Fibroblast of lung (primary cell): ENCODE results near the gene GADL1. TPM values are rescaled to one million over a fixed set of nuclear protein-coding genes. Genes with fewer than 3 reads are reported as not detected.

Experiments used
- DNase-seq, 2 donors: peaks; one replicate each; pipeline versions ENCODE4 v3.0.0 to v3.0.0-alpha.2; 2010; ENCODE audit warnings: low read depth in 2 of 2
- H2AFZ ChIP-seq: 2 replicates; pipeline ENCODE4 v1.5.1; 2012; ENCODE audit warnings: low read length, control low read depth, inconsistent platforms
- H3K27ac ChIP-seq: 2 replicates; pipeline ENCODE4 v1.5.1; 2011; ENCODE audit warnings: low read length, control low read depth; ENCODE audit not compliant: insufficient read depth
- H3K27me3 ChIP-seq: 2 replicates; pipeline ENCODE4 v1.5.1; 2011; ENCODE audit warnings: mild to moderate bottlenecking, low read length; ENCODE audit not compliant: control insufficient read depth, insufficient read depth
- H3K36me3 ChIP-seq: 2 replicates; pipeline ENCODE4 v1.5.1; 2011; ENCODE audit warnings: low read length; ENCODE audit not compliant: control insufficient read depth, insufficient read depth
- H3K4me1 ChIP-seq: 2 replicates; pipeline ENCODE4 v1.5.1; 2011; ENCODE audit warnings: low read length; ENCODE audit not compliant: control insufficient read depth, insufficient read depth; ENCODE audit errors: extremely low read depth
- H3K4me2 ChIP-seq: 2 replicates; pipeline ENCODE4 v1.5.1; 2011; ENCODE audit warnings: low read length, control low read depth; ENCODE audit not compliant: insufficient read depth; ENCODE audit errors: extremely low read depth
- H3K4me3 ChIP-seq, 4 experiments: fragments of 200-600 bp in 1 of 4; sonication (generic) in 1 of 4; replicated peaks in 1 of 4; 2 replicates each; pipeline ENCODE4 v1.5.1; 2011 to 2016; ENCODE audit warnings: low read length in 4 of 4, low read depth in 3 of 4, mild to moderate bottlenecking in 3 of 4, control low read depth in 2 of 4, inconsistent platforms in 1 of 4, mixed read lengths in 1 of 4; ENCODE audit not compliant: insufficient read depth in 1 of 4; ENCODE audit errors: control extremely low read depth in 1 of 4
- H3K79me2 ChIP-seq: 2 replicates; pipeline ENCODE4 v1.5.1; 2012; ENCODE audit warnings: mild to moderate bottlenecking, low read length, inconsistent platforms; ENCODE audit not compliant: control insufficient read depth, insufficient read depth
- H3K9ac ChIP-seq: 2 replicates; pipeline ENCODE4 v1.5.1; 2011; ENCODE audit warnings: mild to moderate bottlenecking, low read length, control low read depth; ENCODE audit not compliant: insufficient read depth
- H3K9me3 ChIP-seq: 2 replicates; pipeline ENCODE4 v1.5.1; 2012; ENCODE audit warnings: low read depth, low read length; ENCODE audit not compliant: control insufficient read depth, insufficient read depth
- H4K20me1 ChIP-seq: 2 replicates; pipeline ENCODE4 v1.5.1; 2011; ENCODE audit warnings: low read length; ENCODE audit not compliant: control insufficient read depth, insufficient read depth; ENCODE audit errors: extremely low read depth
- EZH2 ChIP-seq: IDR thresholded peaks from 2 replicates; pipeline ENCODE4 v1.5.1; 2012; ENCODE audit warnings: low read length, control low read depth, mild to moderate bottlenecking; ENCODE audit errors: missing control alignments
- polyA plus RNA-seq, 2 donors: library from polyadenylated mRNA; depleted of rRNA in 1 of 2; stranded (reverse) in 1 of 2; unstranded in 1 of 2; fragments of >200 nt; gene quantifications; 2 replicates each; pipeline ENCODE4 v1.2.1, GENCODE V29; 2011 to 2012; ENCODE audit warnings: missing spikeins in 1 of 2
- total RNA-seq: library from RNA; depleted of rRNA; stranded (reverse); fragments of >200 nt; gene quantifications from 2 replicates; pipeline ENCODE4 v1.2.1, GENCODE V29; 2014
- TF ChIP-seq, protein P1 (sequence below), 2 donors: IDR thresholded peaks in 1 of 2; conservative IDR thresholded peaks in 1 of 2; 1 replicate in 1 of 2; 2 replicates in 1 of 2; pipeline ENCODE4 v1.5.1; 2011 to 2012; ENCODE audit warnings: low read length in 2 of 2, control low read depth in 1 of 2, inconsistent platforms in 1 of 2, low read depth in 1 of 2, mild to moderate bottlenecking in 1 of 2

GADL1 gene
- total and polyA plus RNA-seq, 2 donors (not counting 1 experiment from before 2014, with no cell fraction given), result 0.18 to 3.6 TPM

DNA sequence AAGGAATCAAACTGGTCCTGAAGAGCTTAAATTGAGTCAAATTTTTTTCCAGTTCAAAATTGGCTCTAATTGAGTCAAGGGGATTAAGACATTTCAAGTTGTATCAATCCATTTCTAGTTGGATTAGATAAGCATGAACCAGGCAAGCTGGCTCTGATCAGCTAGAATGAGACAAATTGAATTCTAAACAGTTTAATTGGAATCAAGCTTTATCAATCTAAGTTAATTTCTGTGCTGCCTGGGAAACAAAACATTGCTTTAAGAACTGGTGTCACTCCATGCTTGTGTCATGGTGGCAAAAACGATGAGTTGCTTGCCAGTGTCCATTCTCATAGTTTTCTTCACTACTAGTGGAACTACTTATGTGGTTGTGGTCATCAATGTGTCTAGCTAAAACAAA, 171.2 kb downstream of the GADL1 start:
- Histone ChIP-seq H3K36me3 (no peaks in the 10 kb centered on the region), H3K4me2 (no peak overlapping the region), H3K27me3 (no peaks in the 10 kb centered on the region), H3K4me3 (no peak overlapping the region), H3K27ac (no peak overlapping the region), H3K9ac (no peak overlapping the region), H3K4me1 (peaks cover 4% of the 10 kb centered on the region), H3K79me2 (no peaks in the 10 kb centered on the region), H3K9me3 (no peaks in the 10 kb centered on the region), H4K20me1 (no peaks in the 10 kb centered on the region), H2AFZ (no peak overlapping the region)
- no peak for TF ChIP-seq EZH2
- TF ChIP-seq, protein P1, sequence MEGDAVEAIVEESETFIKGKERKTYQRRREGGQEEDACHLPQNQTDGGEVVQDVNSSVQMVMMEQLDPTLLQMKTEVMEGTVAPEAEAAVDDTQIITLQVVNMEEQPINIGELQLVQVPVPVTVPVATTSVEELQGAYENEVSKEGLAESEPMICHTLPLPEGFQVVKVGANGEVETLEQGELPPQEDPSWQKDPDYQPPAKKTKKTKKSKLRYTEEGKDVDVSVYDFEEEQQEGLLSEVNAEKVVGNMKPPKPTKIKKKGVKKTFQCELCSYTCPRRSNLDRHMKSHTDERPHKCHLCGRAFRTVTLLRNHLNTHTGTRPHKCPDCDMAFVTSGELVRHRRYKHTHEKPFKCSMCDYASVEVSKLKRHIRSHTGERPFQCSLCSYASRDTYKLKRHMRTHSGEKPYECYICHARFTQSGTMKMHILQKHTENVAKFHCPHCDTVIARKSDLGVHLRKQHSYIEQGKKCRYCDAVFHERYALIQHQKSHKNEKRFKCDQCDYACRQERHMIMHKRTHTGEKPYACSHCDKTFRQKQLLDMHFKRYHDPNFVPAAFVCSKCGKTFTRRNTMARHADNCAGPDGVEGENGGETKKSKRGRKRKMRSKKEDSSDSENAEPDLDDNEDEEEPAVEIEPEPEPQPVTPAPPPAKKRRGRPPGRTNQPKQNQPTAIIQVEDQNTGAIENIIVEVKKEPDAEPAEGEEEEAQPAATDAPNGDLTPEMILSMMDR (conservative IDR thresholded peaks at IDR 0.05 in 1 of 2, IDR thresholded peaks at IDR 0.05 in 1 of 2; ENCODE audit: low read depth in 1 of 2, low read length in 2 of 2), result no peak
- no peak for DNase-seq

DNA sequence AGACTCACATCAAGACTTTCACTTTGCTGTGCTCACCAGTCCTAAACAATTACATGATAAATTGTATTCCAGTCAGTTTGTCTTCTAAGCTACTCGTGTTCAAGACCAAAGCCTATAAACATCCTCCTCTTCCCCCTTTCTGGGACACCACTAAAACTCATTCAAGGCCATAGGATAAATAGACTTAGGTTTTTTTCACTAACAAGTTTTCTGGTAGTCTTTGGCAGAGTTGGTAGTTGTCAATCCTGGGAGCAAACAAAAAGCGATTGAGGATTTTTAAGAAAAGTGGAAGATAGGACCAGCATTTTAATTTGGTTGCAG, 173.2 kb downstream of the GADL1 start:
- H3K27me3 ChIP-seq, result no peaks in the 10 kb centered on the region
- H3K9ac ChIP-seq, result no peak overlapping the region
- H3K4me2 ChIP-seq, result peak overlapping the region; percentile 21
- H2AFZ ChIP-seq, result no peak overlapping the region
- no peak overlapping the region for H3K4me3 ChIP-seq
- H3K4me1 ChIP-seq, result peaks cover 4% of the 10 kb centered on the region
- H3K27ac ChIP-seq, result no peak overlapping the region
- no peaks in the 10 kb centered on the region for H3K79me2 ChIP-seq
- H4K20me1 ChIP-seq, result no peaks in the 10 kb centered on the region
- H3K36me3 ChIP-seq, result no peaks in the 10 kb centered on the region
- no peak for DNase-seq
- TF ChIP-seq, protein P1 (conservative IDR thresholded peaks at IDR 0.05 in 1 of 2, IDR thresholded peaks at IDR 0.05 in 1 of 2; ENCODE audit: low read depth in 1 of 2, low read length in 2 of 2), result no peak
- TF ChIP-seq EZH2, result no peak
- H3K9me3 ChIP-seq, result no peaks in the 10 kb centered on the region

DNA sequence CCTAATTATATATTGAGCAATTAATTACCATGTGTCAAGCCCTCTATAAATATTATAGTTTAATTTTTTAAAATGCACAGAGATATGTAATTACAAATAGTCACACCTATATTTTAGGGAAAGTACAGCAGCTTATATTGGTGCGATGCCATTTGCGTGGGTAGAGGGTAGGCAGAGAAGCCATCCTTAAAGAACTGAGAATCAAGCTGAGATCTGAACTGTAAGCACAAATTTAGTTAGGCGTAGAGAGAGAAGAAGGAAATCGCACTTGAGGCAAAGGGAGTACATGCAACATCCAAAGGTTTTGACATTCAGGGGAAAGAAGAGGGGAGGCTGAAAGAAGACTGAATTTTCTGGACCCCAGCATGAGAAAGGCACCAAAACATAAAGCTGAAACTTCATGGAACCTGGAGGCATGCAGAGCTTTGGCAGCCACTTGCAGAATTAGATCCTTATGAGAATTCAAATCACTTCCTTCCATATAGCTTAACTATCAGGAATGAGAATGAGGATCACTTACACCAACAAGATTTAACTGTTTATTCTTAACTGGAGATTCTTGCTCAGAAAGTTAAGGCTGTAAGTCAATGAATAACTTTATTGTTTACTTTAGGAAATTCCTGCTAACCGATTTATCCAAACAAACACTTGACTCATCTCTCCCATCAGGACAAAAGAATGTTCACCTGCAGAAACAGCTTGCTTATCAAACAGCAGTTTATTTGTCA, 173.7 kb downstream of the GADL1 start:
- Histone ChIP-seq H3K9ac (no peak overlapping the region), H4K20me1 (no peaks in the 10 kb centered on the region), H3K4me2 (peak overlapping the region; percentile 30), H3K36me3 (no peaks in the 10 kb centered on the region), H3K27ac (peak overlapping the region; percentile 63), H3K9me3 (no peaks in the 10 kb centered on the region), H2AFZ (no peak overlapping the region), H3K4me3 (no peak overlapping the region), H3K27me3 (no peaks in the 10 kb centered on the region), H3K79me2 (no peaks in the 10 kb centered on the region), H3K4me1 (peaks cover 4% of the 10 kb centered on the region)
- TF ChIP-seq, protein P1 (conservative IDR thresholded peaks at IDR 0.05 in 1 of 2, IDR thresholded peaks at IDR 0.05 in 1 of 2; ENCODE audit: low read depth in 1 of 2, low read length in 2 of 2), result no peak
- no peak for TF ChIP-seq EZH2
- DNase-seq, result peak; percentile 83 to 86
